Smooth muscle cell of the brain vasculature (primary cell): ENCODE results near the gene NPM1.
"Not testable (repeated sequence)": the region's sequence is repeated elsewhere in the genome, so short reads cannot be mapped to it uniquely, and the experiment has no call there.

ENCODE experiments used
- DNase-seq: peaks from one replicate; pipeline ENCODE4 v3.0.0-alpha.2; 2012; ENCODE audit warnings: low read depth, low spot score

Gene NPM1

GRCh38 chr5:171413153-171413910, 25.7 kb downstream of the NPM1 start:
- no peak for DNase-seq

DNA sequence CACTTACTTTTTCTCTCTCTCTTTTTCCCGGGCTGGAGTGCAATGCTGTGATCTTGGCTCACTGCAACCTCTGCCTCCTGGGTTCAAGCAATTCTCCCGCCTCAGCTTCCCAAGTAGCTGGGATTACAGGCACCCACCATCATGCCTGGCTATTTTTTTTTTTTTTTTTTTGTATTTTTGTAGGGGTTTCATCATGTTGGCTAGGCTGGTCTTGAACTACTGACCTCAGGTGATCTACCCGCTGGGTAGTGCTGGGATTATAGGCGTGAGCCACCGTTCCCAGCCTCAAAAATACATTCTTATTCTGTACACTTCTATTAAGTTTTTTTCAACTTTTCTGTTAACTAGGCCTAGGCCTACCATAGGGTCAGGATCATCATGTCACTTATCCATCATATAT, 26.3 kb downstream of the NPM1 start:
- not testable (repeated sequence) for DNase-seq

DNA sequence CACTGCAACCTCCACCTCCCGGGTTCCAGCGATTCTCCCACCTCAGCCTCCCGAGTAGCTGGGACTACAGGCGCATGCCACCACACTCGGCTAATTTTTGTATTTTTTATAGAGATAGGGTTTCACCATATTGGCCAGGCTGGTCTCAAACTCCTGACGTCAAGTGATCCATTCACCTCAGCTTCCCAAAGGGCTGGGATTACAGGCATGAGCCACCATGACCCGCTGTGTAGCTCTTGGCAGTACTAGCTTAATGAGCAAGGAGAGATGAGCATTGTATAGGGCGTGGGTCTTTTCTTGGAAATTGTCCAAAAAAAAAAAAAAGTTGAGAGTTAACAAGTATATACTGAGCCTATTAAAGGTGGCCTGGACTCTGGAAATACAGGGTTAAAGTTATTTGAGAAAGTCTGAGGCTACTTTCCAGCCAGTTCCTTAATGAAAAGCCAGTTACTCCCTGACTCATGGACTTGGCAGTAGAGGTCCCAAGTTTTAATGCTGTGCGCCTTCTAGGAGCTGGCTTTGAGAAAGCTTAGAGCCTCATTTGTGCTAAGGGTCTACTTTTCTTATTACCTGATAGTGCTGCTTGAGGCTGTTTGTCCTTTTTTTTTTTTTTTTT, 27.6 kb downstream of the NPM1 start:
- no peak for DNase-seq

DNA sequence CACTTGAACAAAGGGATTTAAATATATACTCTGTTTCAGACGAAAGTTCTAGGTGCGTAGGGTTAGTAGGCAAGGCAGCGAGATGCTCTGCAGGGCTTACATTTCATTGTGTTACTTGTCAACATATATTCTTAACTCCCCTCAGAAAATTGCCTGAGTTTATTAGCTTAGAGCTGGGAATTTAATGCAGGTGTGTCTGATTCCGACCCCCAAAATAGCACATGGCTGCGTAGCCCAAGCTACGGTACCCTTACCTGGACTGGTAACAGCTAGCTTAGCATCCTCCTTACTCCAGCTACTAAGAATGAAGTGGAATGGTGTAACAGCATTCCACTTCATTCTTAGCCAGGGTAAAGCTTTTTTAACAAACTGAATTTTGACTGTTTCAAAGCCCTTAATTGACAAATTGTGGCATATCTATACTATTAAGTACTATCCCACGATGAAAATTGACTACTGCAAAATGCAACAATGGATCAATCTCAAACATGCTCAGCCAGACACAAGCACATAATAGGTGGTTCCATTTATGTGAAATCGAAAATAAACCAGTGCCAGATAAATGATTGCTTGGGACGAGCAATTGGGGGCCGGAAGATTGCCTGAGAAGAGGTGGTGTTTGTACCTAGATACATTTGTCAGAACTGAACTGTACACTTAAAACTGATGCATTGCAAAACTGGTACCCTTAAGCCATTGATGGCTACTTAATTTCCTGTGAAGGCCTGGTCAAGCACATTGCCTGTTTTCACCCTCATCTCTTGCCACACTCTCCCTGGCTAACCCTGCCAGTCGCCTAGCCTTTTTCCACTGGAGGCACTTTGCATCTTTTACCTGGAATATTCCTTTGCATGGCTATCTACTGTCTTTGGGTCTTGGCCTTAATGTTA, 28.8 kb downstream of the NPM1 start:
- no peak for DNase-seq

- DNase-seq: peak; percentile 37
Observed at GRCh38 chr5:171418316-171418981, 30.8 kb downstream of the NPM1 start.

- no peak for DNase-seq
Observed at GRCh38 chr5:171418982-171419687, 31.5 kb downstream of the NPM1 start, which contains the start of gene FGF18. Gene FGF18 (plus strand): TSS chr5:171419647. CDS start chr5:171420200, 553 bp downstream.

- DNase-seq: no peak
Observed at GRCh38 chr5:171419688-171420430, 32.2 kb downstream of the NPM1 start.

- DNase-seq: no peak
Observed at GRCh38 chr5:171420431-171421241, 33.0 kb downstream of the NPM1 start.

GRCh38 chr5:171421331-171422262, 33.9 kb downstream of the NPM1 start:
- no peak for DNase-seq

- no peak for DNase-seq
Observed at GRCh38 chr5:171422495-171422894, 34.8 kb downstream of the NPM1 start.

- no peak for DNase-seq
Observed at GRCh38 chr5:171422902-171423663, 35.4 kb downstream of the NPM1 start.

DNA sequence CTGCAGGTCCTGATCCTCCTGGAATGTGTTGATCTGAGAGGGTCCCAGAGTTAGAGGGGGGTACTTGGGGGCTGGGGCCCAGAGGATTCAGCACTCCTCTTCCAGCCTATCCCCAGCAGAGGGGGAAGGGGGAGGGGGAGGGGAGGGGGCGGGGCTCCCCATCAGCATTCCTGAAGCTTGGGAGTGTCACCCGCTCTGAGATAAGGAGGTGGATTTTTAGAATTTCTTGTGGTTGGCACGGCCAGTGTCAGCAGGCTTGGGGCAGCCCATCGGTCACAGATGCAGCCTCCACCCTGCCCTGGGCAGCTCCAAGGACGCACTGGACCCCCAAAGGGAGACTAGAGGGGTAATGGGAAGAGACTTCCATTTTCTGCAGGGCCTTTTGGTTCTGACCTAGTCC, 37.1 kb downstream of the NPM1 start:
- no peak for DNase-seq

DNA sequence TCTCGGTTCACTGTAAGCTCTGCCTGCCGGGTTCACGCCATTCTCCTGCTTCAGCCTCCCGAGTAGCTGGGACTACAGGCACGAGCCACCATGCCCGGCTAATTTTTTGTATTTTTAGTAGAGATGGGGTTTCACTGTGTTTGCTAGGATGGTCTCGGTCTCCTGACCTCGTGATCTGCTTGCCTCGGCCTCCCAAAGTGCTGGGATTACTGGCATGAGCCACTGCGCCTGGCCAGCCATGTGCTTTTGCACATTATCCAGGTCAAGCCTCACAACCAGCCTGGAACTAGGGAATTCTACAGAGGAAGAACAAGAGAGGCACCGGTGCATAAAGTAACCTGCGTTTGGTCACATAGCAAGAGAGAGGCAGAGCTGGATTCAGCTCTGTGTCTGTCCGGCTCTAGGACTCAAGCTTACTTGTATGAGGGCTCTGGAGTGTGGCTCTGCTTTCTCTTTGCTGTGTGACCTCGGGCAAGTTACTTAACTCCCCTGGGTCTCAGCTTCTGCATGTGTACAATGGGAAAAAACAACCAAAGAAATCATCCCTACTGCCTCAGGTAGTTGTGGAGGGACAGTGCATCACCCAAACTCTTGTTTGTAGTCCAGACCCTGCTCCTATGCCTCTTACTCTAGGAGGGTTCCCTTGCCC, 38.1 kb downstream of the NPM1 start:
- DNase-seq: no peak

DNA sequence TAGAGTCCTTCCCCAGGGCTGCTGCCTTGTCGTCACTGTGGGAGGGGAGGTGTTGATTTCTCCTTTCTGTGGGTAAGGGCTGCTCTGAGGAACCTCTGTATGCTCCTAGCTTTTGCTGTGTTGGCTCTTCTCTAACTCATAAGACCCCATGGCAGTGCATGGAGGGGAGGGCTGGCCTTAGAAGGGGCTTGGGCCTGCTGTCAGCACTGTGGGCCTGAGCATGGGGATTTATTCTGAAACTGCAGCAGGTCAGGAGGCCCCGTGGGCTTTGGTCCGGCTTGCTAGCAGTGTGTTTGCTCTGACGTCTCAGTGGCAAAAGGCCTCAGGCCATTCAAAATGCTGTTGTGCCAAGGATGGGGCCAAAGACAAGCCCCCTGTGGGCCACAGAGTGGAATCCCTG, 38.6 kb downstream of the NPM1 start:
- DNase-seq: no peak

- DNase-seq: no peak
Observed at GRCh38 chr5:171426680-171427079, 39.0 kb downstream of the NPM1 start.

DNA sequence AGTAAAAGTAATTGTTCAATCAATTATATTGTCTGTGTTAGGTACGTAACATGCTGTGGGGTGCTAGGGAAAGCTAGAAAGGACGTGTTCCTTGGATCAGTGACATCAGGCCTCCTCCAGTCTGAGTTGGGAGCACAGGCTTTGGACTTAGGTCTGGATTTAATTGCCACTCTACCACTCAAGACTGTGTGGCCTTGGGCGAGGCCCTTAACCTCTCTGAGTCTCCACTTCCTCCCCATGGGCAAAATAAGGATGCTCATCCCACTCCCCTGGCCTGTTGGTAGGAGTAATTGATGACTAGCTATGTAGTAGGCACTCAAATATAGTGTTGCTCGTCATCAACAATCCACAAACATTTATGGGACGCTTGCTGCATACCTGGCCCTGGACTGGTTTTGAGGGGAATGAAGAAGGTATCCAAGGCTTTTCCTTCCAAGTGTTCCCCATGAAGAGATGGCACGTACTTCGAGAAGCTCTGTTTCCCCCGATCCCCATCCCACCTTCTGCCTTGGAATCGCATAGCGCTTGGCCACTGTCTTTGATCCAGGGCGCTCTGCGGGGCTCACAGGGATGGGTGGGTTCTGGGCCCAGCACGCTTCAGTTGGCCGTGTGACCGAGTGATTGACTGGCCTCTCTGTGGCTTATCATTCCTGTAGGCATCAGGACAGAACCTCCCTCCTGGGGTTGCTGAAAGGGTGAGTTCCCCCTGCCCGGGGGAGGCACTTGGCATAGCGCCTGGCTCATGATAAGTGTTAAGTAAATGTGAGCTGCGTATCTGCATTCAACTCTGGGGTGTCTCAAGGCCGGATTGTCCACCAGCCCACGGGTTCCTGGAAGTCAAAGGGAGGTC, 39.9 kb downstream of the NPM1 start:
- no peak for DNase-seq
